Subcutaneous abdominal adipose tissue (tissue), 5 donors: Measurements from ENCODE around the gene FANCG.

Source experiments
- H3K27ac ChIP-seq: one replicate; pipeline ENCODE4 v1.7.0; 2013; ENCODE audit warnings: low read depth, mild to moderate bottlenecking, inconsistent platforms, low read length, moderate library complexity
- H3K27me3 ChIP-seq, 5 donors: one replicate each; pipeline ENCODE4 v1.7.0; 2013; ENCODE audit warnings: low read length in 5 of 5, inconsistent platforms in 1 of 5; ENCODE audit not compliant: control insufficient read depth in 5 of 5, insufficient read depth in 4 of 5
- H3K36me3 ChIP-seq, 5 donors: one replicate each; pipeline ENCODE4 v1.7.0; 2013; ENCODE audit warnings: low read length in 5 of 5; ENCODE audit not compliant: control insufficient read depth in 5 of 5, insufficient read depth in 5 of 5
- H3K4me1 ChIP-seq, 5 donors: one replicate each; pipeline ENCODE4 v1.7.0; 2013; ENCODE audit warnings: low read length in 5 of 5, mild to moderate bottlenecking in 3 of 5, moderate library complexity in 1 of 5; ENCODE audit not compliant: control insufficient read depth in 5 of 5, insufficient read depth in 5 of 5
- H3K4me3 ChIP-seq, 5 donors: one replicate each; pipeline ENCODE4 v1.7.0; 2013; ENCODE audit warnings: low read length in 5 of 5, low read depth in 1 of 5
- H3K9ac ChIP-seq, 5 donors: one replicate each; pipeline ENCODE4 v1.7.0; 2013; ENCODE audit warnings: low read length in 5 of 5, mild to moderate bottlenecking in 4 of 5, moderate library complexity in 3 of 5
- H3K9me3 ChIP-seq, 5 donors: one replicate each; pipeline ENCODE4 v1.7.0; 2013; ENCODE audit warnings: low read length in 5 of 5; ENCODE audit not compliant: control insufficient read depth in 5 of 5
- donor health status: healthy.
- donor health status: healthy.
- donor health status: healthy.
- donor health status: healthy.
- donor health status: healthy.

FANCG gene

GRCh38 chr9:35069020-35069419 is 10.7 kb downstream of the FANCG start:
- peak overlapping the region in 2 of 5 donors; percentile 4 to 41 for H3K9ac ChIP-seq
- H3K27me3 ChIP-seq: no peaks in the 10 kb centered on the region
- H3K4me1 ChIP-seq: peaks cover 9 to 51% (median 50%) of the 10 kb centered on the region in 5 donors
- peaks cover 16 to 43% (median 43%) of the 10 kb centered on the region in 5 donors for H3K36me3 ChIP-seq
- peak overlapping the region; percentile 32 for H3K27ac ChIP-seq
- no peaks in the 10 kb centered on the region for H3K9me3 ChIP-seq
- H3K4me3 ChIP-seq: peak overlapping the region in 2 of 5 donors; percentile 8 to 39

DNA sequence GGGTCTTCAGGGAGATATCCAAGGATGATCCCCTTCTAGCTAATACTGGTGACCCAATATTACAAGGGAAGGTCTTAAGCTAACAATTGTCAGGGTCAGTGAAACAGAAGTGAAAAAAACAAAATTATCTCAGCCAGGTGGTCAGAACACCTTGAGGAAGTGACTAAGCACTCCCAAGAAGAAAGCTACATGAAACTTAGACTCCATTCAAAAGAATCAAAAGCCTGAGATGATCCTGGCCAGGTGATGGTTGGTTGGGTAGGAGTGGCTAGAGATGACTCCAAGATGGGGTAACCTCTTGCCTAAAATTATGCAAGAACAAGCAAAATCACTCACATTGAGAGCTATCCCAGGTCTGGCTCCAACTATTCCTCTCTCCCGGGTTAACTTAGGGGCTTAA is 12.7 kb downstream of the FANCG start:
- H3K4me1 ChIP-seq: peaks cover 9 to 45% (median 44%) of the 10 kb centered on the region in 5 donors
- H3K36me3 ChIP-seq: peaks cover 35 to 63% (median 62%) of the 10 kb centered on the region in 5 donors
- H3K9ac ChIP-seq: no peak overlapping the region
- no peaks in the 10 kb centered on the region for H3K9me3 ChIP-seq
- no peak overlapping the region for H3K4me3 ChIP-seq
- no peak overlapping the region for H3K27ac ChIP-seq
- no peaks in the 10 kb centered on the region for H3K27me3 ChIP-seq

- H3K9me3 ChIP-seq: no peaks in the 10 kb centered on the region
- H3K4me3 ChIP-seq: no peak overlapping the region
- no peak overlapping the region for H3K9ac ChIP-seq
- no peak overlapping the region for H3K27ac ChIP-seq
- H3K4me1 ChIP-seq: no peaks in the 10 kb centered on the region
- H3K36me3 ChIP-seq: peaks cover 62 to 100% (median 98%) of the 10 kb centered on the region in 5 donors
- no peaks in the 10 kb centered on the region for H3K27me3 ChIP-seq
Measured at GRCh38 chr9:35060548-35061207, 19.1 kb downstream of the FANCG start.

- H3K36me3 ChIP-seq: peaks cover 62 to 99% (median 94%) of the 10 kb centered on the region in 5 donors
Measured at GRCh38 chr9:35059438-35059837, 20.3 kb downstream of the FANCG start.

DNA sequence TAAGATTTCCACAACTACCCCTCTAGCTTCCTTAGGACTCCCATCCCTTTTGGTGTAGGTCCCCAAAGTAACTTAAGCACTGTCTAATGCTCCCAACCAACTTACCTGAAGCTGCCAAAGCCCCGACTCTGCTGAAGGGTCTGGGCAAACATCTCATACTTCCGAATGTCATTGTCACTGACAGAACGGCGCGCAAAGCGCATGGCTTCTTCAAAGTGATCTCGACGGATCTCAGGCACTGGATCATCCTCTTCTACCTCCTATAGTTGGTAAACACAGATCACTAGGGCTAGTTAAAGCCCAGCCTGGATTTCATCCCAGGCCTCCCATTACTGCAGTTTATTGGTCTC is 22.5 kb downstream of the FANCG start:
- Histone ChIP-seq H3K9me3 (no peaks in the 10 kb centered on the region), H3K36me3 (peaks cover 44 to 94% (median 81%) of the 10 kb centered on the region in 5 donors), H3K27me3 (no peaks in the 10 kb centered on the region), H3K27ac (no peak overlapping the region), H3K4me1 (no peaks in the 10 kb centered on the region), H3K9ac (no peak overlapping the region), H3K4me3 (no peak overlapping the region)

More at GRCh38 chr9:35059438-35059837, 20.3 kb downstream of the FANCG start:
- Histone ChIP-seq H3K9ac (no peak overlapping the region), H3K4me1 (no peaks in the 10 kb centered on the region), H3K9me3 (no peaks in the 10 kb centered on the region), H3K27me3 (no peaks in the 10 kb centered on the region), H3K27ac (no peak overlapping the region), H3K4me3 (no peak overlapping the region)

DNA sequence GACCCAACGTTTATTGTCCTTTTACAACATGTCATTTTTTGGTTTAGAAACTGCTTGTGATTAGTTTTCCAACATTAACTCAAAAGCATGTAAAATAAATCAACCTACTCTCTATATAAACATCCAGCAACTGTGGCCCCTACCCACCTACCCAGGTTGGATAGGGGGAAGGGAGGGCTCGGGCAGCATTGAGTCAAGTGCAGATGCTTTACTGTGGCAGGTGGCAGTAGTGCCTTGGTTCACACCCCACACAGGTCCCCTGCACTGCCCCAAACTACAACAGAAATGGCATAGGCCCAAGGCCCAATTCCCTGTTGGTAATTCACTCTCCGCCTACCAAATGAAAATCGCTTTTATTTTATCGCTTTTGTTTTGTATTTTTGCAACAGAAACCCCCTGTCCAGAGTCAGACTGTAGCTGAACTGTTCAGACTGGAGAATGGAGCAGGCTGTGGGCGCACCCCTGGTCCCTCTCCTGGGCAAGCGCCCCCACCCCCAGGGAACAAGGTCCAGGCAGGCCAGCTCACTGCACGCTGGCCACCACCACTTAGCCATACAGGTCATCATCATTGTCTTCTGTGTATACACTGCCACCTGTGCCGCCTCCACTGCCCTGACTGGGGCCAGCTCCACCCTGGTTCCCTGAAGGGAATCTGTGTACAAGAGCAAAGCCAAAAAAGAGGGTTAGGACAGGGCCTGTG is 23.0 kb downstream of the FANCG start:
- Histone ChIP-seq H3K36me3 (peaks cover 41 to 92% (median 80%) of the 10 kb centered on the region in 5 donors), H3K27ac (no peak overlapping the region), H3K9me3 (no peaks in the 10 kb centered on the region), H3K4me1 (no peaks in the 10 kb centered on the region), H3K9ac (no peak overlapping the region), H3K27me3 (no peaks in the 10 kb centered on the region), H3K4me3 (no peak overlapping the region)

DNA sequence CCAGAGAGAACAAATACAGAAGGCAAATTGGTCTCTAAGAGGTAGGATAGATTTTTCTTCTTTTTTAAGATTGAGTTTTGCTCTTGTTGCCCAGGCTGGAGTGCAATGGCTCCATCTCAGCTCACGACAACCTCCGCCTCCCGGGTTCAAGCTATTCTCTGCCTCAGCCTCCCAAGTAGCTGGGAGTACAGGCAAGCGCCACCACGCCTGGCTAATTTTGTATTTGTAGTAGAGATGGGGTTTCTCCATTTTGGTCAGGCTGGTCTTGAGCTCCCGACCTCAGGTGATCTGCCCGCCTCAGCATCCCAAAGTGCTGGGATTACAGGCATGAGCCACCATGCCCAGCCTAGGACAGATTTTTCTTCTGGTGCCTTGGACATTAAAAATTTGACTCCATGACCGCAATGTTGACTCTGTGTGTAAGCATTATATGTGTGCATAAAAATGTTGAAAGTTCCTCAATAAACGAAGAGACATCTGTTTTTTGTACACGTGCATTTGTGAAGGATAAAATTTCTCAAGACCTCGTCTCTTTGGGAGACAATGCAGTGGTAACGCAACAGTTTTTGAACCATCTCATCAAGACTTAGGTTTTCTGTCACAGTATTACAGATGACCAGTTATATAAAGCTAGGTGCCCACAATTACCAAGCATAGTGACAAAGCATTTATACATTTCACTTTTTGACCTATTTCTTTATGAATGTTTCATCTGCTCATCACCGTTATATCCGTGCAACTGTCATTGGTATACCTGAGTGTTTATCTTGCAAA is 24.7 kb downstream of the FANCG start:
- no peaks in the 10 kb centered on the region for H3K27me3 ChIP-seq
- peaks cover 34 to 87% (median 71%) of the 10 kb centered on the region in 5 donors for H3K36me3 ChIP-seq
- no peak overlapping the region for H3K4me3 ChIP-seq
- no peaks in the 10 kb centered on the region for H3K9me3 ChIP-seq
- no peak overlapping the region for H3K27ac ChIP-seq
- no peak overlapping the region for H3K9ac ChIP-seq
- no peaks in the 10 kb centered on the region for H3K4me1 ChIP-seq

GRCh38 chr9:35054185-35054835 is 25.4 kb downstream of the FANCG start:
- Histone ChIP-seq H3K27ac (no peak overlapping the region), H3K27me3 (no peaks in the 10 kb centered on the region), H3K4me1 (no peaks in the 10 kb centered on the region), H3K9me3 (no peaks in the 10 kb centered on the region), H3K36me3 (peaks cover 32 to 86% (median 64%) of the 10 kb centered on the region in 5 donors), H3K4me3 (no peak overlapping the region), H3K9ac (no peak overlapping the region)

DNA sequence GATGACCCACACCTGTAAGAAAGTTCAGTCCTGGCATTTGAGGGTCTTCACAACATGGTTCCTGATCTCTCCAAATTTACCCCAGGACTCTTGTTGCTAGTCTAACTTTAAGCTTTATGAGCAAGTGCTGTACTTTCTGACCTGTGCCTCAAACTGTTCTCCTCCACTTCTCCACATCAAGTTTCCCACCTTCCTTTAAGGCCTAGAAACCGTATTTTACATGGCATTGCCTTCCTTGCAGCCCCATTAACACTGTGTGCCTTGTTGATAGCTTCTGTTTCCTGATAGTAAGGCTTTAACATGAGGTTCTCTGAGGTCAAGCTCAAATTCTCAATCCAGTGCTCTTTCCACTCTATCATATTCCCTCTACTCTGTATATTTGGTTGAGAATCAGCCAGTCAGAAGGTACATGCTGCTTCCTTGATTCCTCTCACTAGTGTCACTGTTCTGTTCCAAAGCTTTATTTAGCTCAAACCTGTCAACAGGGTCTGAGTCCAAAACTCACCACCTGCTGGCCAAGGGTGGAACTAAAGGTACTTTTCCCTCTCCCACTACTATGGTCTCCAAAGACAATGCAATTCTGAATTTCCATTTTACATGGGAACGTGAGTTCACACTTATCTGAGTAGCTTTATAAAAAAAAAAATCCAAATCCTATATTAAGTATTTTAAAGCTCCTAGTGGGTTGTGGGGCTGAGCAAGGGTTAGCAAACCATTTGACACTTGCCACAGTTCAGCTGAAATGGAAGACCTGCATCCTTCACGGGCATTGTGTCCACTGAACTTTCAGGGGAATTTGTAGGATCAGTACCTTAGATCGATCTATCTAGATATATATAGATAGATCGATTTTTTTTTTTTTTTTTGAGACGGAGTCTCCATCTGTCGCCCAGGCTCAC is 28.4 kb downstream of the FANCG start:
- peaks cover 22 to 72% (median 47%) of the 10 kb centered on the region in 5 donors for H3K36me3 ChIP-seq
- H3K9me3 ChIP-seq: no peaks in the 10 kb centered on the region
- no peak overlapping the region for H3K27ac ChIP-seq

More for the DNA sequence above, 28.4 kb downstream of the FANCG start:
- Histone ChIP-seq H3K9ac (no peak overlapping the region), H3K27me3 (no peaks in the 10 kb centered on the region), H3K4me3 (no peak overlapping the region), H3K4me1 (no peaks in the 10 kb centered on the region)
